Caki2 (cell line): ENCODE results near the gene RIMBP2. TPM values are rescaled to one million over a fixed set of nuclear protein-coding genes. Genes with fewer than 3 reads are reported as not detected.

Experiments used
- DNase-seq: peaks from one replicate; pipeline ENCODE4 v3.0.0-alpha.2; 2015; ENCODE audit warnings: low read depth
- in situ Hi-C: cut with HindIII; loops from 2 replicates; pipeline ENCODE4 v1.10.0; 2016; ENCODE audit warnings: low sequenced_read_pairs, low pct_unique_long_range_greater_than_20kb, mixed read lengths
- total RNA-seq: library from RNA; depleted of rRNA; stranded (reverse); fragments of >200 nt; shearing (Covaris generic); gene quantifications from 2 replicates; pipeline ENCODE4 v1.2.3, GENCODE V29; 2014; ENCODE audit warnings: low replicate concordance

The RIMBP2 gene
- total RNA-seq, 1 experiment from 2014 or later: not detected

DNA sequence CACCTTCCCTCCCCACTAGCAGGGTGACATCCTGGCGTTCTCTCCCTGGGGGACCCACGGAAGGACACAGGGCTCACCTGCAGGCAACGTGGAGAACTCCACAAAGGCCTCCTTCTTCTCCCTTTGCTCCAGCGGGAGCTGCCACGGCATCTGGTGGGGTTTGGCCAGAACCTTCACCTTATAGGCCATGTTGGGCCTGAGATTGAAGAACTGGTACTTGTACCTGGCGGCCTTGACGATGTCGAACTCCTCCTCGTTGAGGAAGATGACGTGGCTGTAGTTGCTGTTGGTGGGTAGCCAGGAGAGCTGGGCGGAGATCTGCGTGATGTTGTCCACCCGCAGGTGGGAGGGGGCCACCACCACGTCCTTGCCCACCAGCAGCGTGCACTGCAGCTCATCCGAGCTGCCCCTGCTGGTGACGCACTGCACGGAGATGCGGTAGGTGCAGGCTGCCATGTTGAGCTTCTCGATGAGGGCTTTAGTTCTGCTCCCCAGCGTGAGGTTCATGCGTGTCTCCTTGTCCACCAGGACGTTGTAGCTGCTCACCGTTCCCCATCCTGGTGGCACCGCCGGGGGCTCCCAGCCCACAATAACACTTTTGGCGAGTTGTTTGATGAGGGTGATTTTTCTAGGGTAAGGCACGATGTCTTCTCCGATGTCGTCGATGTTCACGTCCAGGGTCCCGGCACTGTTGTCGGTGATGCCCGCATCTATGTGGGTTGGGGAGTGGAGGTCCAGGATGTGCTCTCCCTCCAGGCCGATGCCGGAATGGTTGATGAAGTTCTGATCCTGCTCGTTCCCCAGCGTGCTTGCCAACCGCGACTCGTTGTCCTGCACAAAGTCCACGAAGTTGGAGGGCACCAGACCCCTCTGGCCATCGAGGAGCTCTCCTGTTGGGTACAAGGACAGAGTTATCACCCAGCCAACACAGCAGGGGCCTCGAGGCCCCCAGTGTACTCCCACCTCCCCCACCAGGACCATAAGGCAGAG lies 274.0 kb downstream of the RIMBP2 start:
- in situ Hi-C loops: no loop called here

GRCh38 chr12:130440411-130441080 lies 275.6 kb downstream of the RIMBP2 start:
- in situ Hi-C loops: no loop called here
- no peak for DNase-seq

More for the DNA sequence above, 274.0 kb downstream of the RIMBP2 start:
- no peak for DNase-seq

DNA sequence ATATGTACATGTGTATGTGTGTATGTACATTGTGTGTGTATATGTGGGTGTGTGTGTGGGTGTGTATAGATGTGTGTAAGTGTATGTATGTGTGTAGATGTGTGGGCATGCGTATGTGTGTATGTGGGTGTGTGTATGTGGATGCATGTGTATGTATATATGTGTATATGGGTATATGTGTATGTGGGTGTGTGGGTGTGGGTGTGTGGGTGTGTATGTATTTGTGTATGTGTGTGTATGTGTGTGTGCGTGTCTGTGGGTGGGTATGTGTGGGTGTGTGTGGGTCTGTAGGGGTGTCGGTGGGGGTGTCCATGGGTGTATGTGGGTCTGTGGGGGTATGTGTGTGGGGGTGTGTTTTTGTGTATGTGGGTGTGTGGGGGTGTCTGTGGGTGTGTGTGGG lies 276.8 kb downstream of the RIMBP2 start:
- no peak for DNase-seq
- in situ Hi-C loops: no loop called here

DNA sequence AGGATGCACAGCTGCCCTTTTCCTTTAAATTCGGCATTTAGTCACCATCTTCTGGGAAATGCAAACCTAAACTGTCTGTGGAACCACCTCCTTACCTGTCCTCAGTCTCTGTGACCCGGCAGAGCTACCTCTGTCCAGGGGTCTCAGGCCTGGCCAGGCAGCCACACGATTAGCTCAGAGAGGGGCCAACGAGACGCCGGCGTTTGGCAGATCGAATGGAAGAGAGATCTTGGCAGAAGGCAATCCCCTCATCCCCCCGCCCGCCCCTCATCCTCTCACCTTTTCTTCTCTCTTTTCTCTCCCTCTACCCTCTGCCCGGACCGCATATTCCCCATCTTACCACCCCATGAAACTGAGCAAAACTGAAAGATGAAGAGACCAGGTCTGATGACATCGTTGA lies 277.4 kb downstream of the RIMBP2 start:
- no peak for DNase-seq
- in situ Hi-C loops: no loop called here

DNA sequence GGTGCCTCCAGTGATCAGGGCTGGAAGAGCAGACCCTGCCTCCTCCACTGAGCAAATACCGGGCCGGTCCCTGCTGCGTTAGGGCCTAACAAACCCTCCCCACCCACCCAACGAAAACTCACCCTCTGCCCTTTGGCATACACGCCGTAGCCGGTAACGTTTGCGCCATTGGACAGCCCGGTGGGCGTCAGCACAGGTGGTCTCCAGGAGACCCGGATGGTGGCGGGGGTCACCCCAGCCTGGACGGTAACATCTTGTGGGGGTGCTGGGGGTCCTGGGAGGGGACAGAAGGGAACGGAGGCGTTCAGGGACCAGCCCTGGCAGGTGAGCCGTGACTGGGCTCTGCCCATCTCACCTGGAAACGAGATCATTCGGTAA lies 277.9 kb downstream of the RIMBP2 start:
- in situ Hi-C loops: no loop called here
- DNase-seq: no peak

- no peak for DNase-seq
- in situ Hi-C loops: no loop called here
Measured at GRCh38 chr12:130437555-130438242, 278.4 kb downstream of the RIMBP2 start.

DNA sequence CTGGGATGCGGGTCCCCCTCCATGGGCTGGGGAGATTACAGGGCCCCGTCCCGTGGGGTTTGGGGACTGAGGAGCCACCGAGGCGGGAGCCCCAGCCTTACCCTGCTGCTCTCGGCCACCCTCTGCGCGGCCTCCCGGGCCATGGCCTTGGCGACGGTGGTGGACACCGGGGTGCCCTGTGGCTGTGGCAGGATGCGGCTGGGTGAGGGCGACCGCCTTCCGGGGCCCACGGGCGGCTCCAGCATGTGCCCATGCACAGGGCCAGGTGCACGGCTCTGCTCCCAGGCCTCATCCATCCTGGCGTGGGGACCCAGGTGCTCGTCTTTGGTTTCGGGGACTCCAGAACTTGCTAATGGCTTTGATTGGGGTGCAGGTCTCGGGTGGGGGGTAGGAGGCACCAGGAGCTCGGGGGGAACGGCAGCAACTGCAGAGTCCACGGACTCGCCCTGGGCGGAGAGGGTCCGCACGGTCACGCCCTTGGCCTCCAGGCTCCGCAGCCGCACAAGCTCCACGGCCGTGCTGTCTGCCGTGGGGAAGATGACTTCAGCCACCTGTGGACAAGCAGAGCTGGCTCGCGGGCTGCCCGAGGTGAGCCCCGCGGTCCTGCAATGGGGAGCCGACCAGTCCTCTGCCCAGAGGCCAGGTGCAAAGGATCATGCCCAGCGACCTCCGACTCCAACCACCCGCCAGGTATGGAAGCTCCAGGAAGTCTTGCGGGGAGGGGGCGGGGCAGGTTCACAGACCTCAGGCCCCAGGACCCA lies 279.2 kb downstream of the RIMBP2 start:
- in situ Hi-C loops: no loop called here

GRCh38 chr12:130435826-130436225 lies 280.3 kb downstream of the RIMBP2 start:
- in situ Hi-C loops: no loop called here

More for the DNA sequence above, 279.2 kb downstream of the RIMBP2 start:
- DNase-seq: no peak

DNA sequence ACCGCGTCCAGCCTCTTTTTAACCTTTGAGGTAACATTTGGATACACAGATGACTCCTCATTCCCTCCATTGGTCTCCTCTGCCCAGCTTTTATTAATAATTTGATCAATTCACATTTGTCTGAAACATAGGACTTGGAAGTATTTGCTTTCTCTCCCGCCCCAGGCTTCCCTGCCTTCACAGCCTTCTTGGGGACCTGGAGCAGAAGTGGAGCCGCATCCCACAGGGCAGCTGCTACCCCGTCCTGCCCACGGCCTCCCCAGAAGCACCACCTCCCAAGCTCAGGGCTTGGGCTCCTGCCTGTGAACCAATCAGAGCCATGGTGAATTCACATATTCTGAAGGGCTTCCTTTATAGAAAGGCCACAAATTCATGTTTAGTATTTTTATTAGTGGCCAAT lies 280.8 kb downstream of the RIMBP2 start:
- no peak for DNase-seq
- in situ Hi-C loops: no loop called here

More at GRCh38 chr12:130435826-130436225, 280.3 kb downstream of the RIMBP2 start:
- DNase-seq: no peak

GRCh38 chr12:130434560-130434959 lies 281.5 kb downstream of the RIMBP2 start:
- no peak for DNase-seq
- in situ Hi-C loops: no loop called here

DNA sequence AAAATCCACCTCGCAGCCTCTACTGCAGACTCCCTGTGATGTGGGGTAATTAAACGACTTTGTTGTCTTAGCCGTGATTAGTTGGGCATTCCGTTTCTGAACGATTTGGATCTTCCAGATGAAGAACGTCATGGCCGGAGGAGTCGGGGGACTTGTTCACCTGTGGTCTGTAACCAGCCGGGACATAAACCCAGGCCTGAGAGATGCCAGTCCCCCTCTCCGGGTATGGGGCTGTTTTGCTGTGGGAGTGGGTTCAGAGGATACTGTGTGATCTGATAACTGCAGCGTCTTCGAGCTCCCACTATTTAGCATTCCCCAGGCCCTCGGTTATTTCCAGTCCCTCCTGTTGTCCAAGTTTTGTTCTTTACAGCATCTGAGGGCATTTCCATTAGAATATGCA lies 282.3 kb downstream of the RIMBP2 start:
- in situ Hi-C loops: no loop called here
- no peak for DNase-seq

- no peak for DNase-seq
Measured at GRCh38 chr12:130433411-130433810, 282.7 kb downstream of the RIMBP2 start.

DNA sequence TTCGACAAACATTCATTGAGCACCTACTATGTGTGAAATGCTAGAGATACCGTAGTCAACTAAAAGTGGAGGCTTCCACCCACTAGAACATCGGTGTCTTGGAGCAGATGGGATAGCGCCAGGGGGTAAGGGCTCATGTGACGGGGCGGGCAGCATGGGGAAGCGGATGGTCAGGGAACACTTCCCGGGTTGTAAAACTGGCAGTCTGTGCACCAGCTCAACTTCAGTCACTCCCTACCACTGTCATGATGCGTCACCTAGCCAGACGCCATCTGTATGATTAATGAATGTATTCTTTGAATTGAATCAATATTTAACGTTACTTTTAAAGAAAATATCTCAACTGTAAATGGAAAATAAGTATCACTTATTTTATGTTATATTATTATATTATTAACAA lies 284.9 kb downstream of the RIMBP2 start:
- DNase-seq: no peak

More at GRCh38 chr12:130433411-130433810, 282.7 kb downstream of the RIMBP2 start:
- in situ Hi-C loops: no loop called here

GRCh38 chr12:130429656-130430505 lies 286.2 kb downstream of the RIMBP2 start:
- in situ Hi-C loops: no loop called here
- no peak for DNase-seq

More for the DNA sequence above, 284.9 kb downstream of the RIMBP2 start:
- in situ Hi-C loops: no loop called here

- no peak for DNase-seq
- in situ Hi-C loops: no loop called here
Measured at GRCh38 chr12:130428116-130428515, 288.0 kb downstream of the RIMBP2 start.

- DNase-seq: no peak
- in situ Hi-C loops: no loop called here
Measured at GRCh38 chr12:130427381-130427887, 288.7 kb downstream of the RIMBP2 start.

GRCh38 chr12:130425698-130426245 lies 290.3 kb downstream of the RIMBP2 start:
- in situ Hi-C loops: no loop called here
- no peak for DNase-seq
